Astrocyte of the cerebellum (primary cell): Measurements from ENCODE around the gene VGLL2.

ENCODE experiments used
- DNase-seq: peaks from one replicate; pipeline ENCODE4 v3.0.0-alpha.2; 2011; ENCODE audit warnings: low read depth
- H3K4me3 ChIP-seq: 2 replicates; pipeline ENCODE4 v1.5.1; 2011; ENCODE audit warnings: mild to moderate bottlenecking, low read depth, low read length, moderate library complexity
- CTCF ChIP-seq: IDR thresholded peaks from 2 replicates; pipeline ENCODE4 v1.5.1; 2012; ENCODE audit warnings: low read length, low read depth, moderate library complexity, mild to moderate bottlenecking; ENCODE audit errors: missing control alignments
- in situ Hi-C: cut with HindIII; loops from 2 replicates; pipeline ENCODE4 v1.10.0; 2017; ENCODE audit warnings: low sequenced_read_pairs

Gene VGLL2

GRCh38 chr6:117298941-117299340, 33.6 kb downstream of the VGLL2 start:
- H3K4me3 ChIP-seq: no peak overlapping the region
- DNase-seq: no peak
- TF ChIP-seq CTCF: no peak
- in situ Hi-C loops: no loop called here

GRCh38 chr6:117303323-117303722, 38.0 kb downstream of the VGLL2 start:
- TF ChIP-seq CTCF: no peak
- no peak overlapping the region for H3K4me3 ChIP-seq
- DNase-seq: no peak
- in situ Hi-C loops: no loop called here

GRCh38 chr6:117304446-117304845, 39.1 kb downstream of the VGLL2 start:
- H3K4me3 ChIP-seq: no peak overlapping the region
- no peak for TF ChIP-seq CTCF
- in situ Hi-C loops: no loop called here
- no peak for DNase-seq

- no peak overlapping the region for H3K4me3 ChIP-seq
- in situ Hi-C loops: no loop called here
- no peak for DNase-seq
- TF ChIP-seq CTCF: no peak
Observed at GRCh38 chr6:117306227-117306790, 41.0 kb downstream of the VGLL2 start.

GRCh38 chr6:117307655-117308054, 42.3 kb downstream of the VGLL2 start:
- no peak for DNase-seq
- no peak for TF ChIP-seq CTCF
- H3K4me3 ChIP-seq: no peak overlapping the region
- in situ Hi-C loops: no loop called here

- H3K4me3 ChIP-seq: no peak overlapping the region
- no peak for DNase-seq
- in situ Hi-C loops: no loop called here
- TF ChIP-seq CTCF: no peak
Observed at GRCh38 chr6:117309069-117309468, 43.7 kb downstream of the VGLL2 start.

GRCh38 chr6:117309611-117310010, 44.3 kb downstream of the VGLL2 start:
- DNase-seq: no peak
- H3K4me3 ChIP-seq: no peak overlapping the region
- in situ Hi-C loops: no loop called here
- TF ChIP-seq CTCF: no peak
